A375 (cell line): ENCODE results near the gene CDKN3. TPM values are rescaled to one million over a fixed set of nuclear protein-coding genes. Genes with fewer than 3 reads are reported as not detected.

Source experiments
- total RNA-seq: library from RNA; depleted of rRNA; stranded (reverse); fragments of >200 nt; shearing (Covaris generic); gene quantifications from 2 replicates; pipeline ENCODE4 v1.2.3, GENCODE V29; 2014; rRNA removed

The CDKN3 gene, protein sequence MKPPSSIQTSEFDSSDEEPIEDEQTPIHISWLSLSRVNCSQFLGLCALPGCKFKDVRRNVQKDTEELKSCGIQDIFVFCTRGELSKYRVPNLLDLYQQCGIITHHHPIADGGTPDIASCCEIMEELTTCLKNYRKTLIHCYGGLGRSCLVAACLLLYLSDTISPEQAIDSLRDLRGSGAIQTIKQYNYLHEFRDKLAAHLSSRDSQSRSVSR
- 32.3 and 36.2 TPM in 2 replicates for total RNA-seq

DNA sequence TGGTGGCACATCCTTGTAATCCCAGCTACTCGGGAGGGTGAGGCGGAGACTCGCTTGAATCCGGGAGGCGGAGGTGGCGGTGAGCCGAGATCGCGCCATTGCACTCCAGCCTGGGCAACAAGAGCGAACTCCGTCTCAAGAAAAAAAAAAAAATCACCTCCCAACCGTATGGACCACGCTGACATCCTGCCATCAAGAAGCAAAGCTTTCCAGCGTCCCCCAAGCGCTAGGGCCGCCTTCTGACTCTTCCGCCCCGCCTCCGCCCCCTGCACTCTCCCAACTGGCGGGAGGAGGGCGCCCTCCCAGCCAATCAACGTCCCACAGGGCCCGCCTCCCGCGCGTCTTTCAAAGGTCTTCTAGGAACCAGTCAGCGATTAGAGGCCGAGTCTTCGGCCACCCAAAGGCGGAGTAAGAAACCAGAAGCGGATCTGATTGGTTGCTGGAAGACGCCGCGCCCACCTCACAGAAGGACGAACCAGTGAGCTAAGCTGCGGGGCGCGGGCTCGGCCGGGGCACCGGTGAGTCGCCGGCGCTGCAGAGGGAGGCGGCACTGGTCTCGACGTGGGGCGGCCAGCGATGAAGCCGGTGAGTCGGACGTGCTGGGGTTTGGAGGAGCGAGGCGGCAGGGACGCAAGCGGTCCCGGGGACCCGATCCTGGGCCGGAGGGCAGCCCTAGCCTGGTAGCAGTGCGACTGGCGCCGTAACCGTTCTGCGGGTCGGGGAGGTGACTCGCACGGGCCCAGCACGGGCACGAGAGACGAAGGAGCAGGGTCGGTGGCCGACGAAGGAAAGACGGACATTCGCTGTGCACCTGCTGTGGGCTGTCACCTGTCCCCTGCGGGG lies at the start of gene CDKN3:
TSS of gene CDKN3 (plus strand) at position 515 of the 843 bp plus-strand sequence. CDS start at position 577, 62 bp downstream.

DNA sequence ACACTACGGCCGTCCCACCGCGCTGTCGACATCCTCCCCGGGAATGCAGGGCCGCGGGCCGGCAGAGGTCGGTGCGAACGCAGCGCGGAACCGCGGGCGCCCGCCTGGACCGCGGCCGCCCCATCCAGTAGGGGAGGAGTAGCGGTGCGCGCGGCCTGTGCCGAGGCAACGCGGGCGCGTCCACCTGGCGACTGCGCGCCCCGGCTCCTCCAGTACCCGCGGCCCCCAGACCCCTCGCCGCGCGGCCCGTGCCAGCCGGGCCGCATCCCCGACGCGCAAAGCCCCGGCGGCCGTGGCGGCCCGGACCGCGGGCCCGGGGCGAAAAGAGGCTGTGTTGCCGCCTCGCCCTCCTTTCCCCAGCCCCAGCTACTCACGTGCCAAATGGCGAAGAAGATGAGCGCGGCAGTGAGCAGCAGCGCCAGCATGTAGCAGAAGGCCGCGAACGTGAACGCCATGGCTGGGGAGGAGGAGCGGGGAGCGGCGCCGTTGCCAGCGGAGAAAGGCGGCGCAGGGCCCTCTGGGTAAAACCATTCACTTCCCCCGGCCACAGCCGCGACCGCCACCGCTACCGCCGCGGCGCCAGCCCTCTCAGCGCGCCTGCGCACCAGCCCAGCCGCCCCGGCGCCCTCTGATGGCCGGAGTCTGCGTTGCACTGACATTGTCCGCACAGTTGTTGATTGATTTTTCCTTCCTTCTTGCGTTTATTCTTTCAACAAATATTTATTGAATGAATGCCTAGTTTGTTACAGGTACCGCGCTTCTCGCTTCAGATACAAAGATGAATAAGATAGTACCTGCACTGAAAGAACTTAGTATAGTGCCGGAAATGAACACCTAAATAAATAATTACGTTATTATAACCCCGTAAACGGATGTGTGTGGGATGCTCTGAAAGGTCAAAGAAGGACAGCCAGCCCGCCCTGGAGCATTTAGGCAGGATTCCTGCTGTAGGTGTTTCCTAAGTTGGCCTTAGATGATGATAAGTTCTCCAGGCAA lies 44.4 kb downstream of the CDKN3 start, which contains the start of gene CNIH1:
TSS of gene CNIH1 (minus strand) at position 502 of the 996 bp plus-strand sequence. CDS start at position 455, 47 bp downstream.

Other genes with a start within 250 kb of the CDKN3 start
- gene CNIH1, start 44.4 kb downstream of the CDKN3 start, total RNA-seq, result 22.2 and 46.6 TPM in 2 replicates
- 26.9 and 28.3 TPM in 2 replicates for gene GMFB, start 92.0 kb downstream of the CDKN3 start, total RNA-seq
- gene CGRRF1, start 112.9 kb downstream of the CDKN3 start, total RNA-seq, result 5.3 and 6.7 TPM in 2 replicates
- gene SAMD4A, start 170.1 kb downstream of the CDKN3 start, total RNA-seq, result 4.9 TPM in 2 replicates